ENCODE results near the gene SOX9. TPM values are rescaled to one million over a fixed set of nuclear protein-coding genes. Genes with fewer than 3 reads are reported as not detected.

Gene SOX9
- total and polyA plus RNA-seq, 9 of the 15 experiments (the other 6 are each of a cell fraction or from before 2014, with no cell fraction given): 0.04 TPM; not detected in 8

GRCh38 chr17:72146371-72146770, 25.6 kb downstream of the SOX9 start (continued):
- TF ChIP-seq, protein P1, sequence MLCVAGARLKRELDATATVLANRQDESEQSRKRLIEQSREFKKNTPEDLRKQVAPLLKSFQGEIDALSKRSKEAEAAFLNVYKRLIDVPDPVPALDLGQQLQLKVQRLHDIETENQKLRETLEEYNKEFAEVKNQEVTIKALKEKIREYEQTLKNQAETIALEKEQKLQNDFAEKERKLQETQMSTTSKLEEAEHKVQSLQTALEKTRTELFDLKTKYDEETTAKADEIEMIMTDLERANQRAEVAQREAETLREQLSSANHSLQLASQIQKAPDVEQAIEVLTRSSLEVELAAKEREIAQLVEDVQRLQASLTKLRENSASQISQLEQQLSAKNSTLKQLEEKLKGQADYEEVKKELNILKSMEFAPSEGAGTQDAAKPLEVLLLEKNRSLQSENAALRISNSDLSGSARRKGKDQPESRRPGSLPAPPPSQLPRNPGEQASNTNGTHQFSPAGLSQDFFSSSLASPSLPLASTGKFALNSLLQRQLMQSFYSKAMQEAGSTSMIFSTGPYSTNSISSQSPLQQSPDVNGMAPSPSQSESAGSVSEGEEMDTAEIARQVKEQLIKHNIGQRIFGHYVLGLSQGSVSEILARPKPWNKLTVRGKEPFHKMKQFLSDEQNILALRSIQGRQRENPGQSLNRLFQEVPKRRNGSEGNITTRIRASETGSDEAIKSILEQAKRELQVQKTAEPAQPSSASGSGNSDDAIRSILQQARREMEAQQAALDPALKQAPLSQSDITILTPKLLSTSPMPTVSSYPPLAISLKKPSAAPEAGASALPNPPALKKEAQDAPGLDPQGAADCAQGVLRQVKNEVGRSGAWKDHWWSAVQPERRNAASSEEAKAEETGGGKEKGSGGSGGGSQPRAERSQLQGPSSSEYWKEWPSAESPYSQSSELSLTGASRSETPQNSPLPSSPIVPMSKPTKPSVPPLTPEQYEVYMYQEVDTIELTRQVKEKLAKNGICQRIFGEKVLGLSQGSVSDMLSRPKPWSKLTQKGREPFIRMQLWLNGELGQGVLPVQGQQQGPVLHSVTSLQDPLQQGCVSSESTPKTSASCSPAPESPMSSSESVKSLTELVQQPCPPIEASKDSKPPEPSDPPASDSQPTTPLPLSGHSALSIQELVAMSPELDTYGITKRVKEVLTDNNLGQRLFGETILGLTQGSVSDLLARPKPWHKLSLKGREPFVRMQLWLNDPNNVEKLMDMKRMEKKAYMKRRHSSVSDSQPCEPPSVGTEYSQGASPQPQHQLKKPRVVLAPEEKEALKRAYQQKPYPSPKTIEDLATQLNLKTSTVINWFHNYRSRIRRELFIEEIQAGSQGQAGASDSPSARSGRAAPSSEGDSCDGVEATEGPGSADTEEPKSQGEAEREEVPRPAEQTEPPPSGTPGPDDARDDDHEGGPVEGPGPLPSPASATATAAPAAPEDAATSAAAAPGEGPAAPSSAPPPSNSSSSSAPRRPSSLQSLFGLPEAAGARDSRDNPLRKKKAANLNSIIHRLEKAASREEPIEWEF (CRISPR knock-in tag; IDR thresholded peaks at IDR 0.05): no peak

- DNase-seq (ENCODE audit: extremely low read depth in 1 of 4, low spot score in 3 of 4): no peak
- no peaks in the 10 kb centered on the region for H4K20me1 ChIP-seq (replicated peaks; ENCODE audit: control insufficient read depth, insufficient read depth, low read length)
- H3K4me2 ChIP-seq (ENCODE audit: insufficient read depth, low read length): no peak overlapping the region
- ChIA-PET CTCF (ENCODE audit: low intra/inter-chr PET ratio) (no interaction called here), POLR2A (no interaction called here)
- H3K4me3 ChIP-seq: no peak overlapping the region
- BruUV-seq (replicated peaks): no TSS peak
- no peaks in the 10 kb centered on the region for H3K27me3 ChIP-seq (ENCODE audit: control insufficient read depth in 2 of 2, insufficient read depth in 2 of 2, low read length in 2 of 2)
- no peak overlapping the region for H2AFZ ChIP-seq (ENCODE audit: low read depth, low read length)
- whole genome bisulfite sequencing (ENCODE audit: insufficient coverage, low coverage, missing lambda C conversion rate): under 1% methylated on average over 10 of the region's 11 CpGs
- TF ChIP-seq ZNF699 (CRISPR knock-in tag; IDR thresholded peaks at IDR 0.05; ENCODE audit: insufficient replicate concordance): no peak
- H3K4me1 ChIP-seq (replicated peaks in 1 of 2; ENCODE audit: control insufficient read depth in 2 of 2, insufficient read depth in 2 of 2, low read length in 2 of 2): no peaks in the 10 kb centered on the region
- intact Hi-C loops (cut with micrococcal nuclease): no loop called here
- no peaks in the 10 kb centered on the region for H3K36me3 ChIP-seq (ENCODE audit: control insufficient read depth, insufficient read depth, low read length)
- in situ Hi-C loops (cut with MboI): no loop called here
- no peaks in the 10 kb centered on the region for H3K9me1 ChIP-seq (ENCODE audit: control insufficient read depth, insufficient read depth, low read length)
- H3K9me3 ChIP-seq (replicated peaks; ENCODE audit: control insufficient read depth, insufficient read depth, low read depth, low read length): no peaks in the 10 kb centered on the region
- no peak for ATAC-seq
- no peak overlapping the region for H3K9ac ChIP-seq (ENCODE audit: insufficient read depth in 1 of 2, low read depth in 2 of 2, low read length in 2 of 2)
- H3K79me2 ChIP-seq (ENCODE audit: control insufficient read depth, insufficient read depth, low read length): no peaks in the 10 kb centered on the region
- FAIRE-seq: no peak
- no peak overlapping the region for H3K27ac ChIP-seq (ENCODE audit: extremely low read depth, low read depth, low read length)
Measured at GRCh38 chr17:72150632-72151460, 30.0 kb downstream of the SOX9 start.

All from K562 (cell line).